ENCODE measurements around the gene ATP6V1B1.

The ATP6V1B1 gene

GRCh38 chr2:70961648-70961994 is 25.9 kb downstream of the ATP6V1B1 start:
- H3K36me3 ChIP-seq (ENCODE audit: control insufficient read depth, insufficient read depth, low read length), result no peaks in the 10 kb centered on the region
- DNase-seq (ENCODE audit: extremely low read depth, insufficient read length), result no peak
- TF ChIP-seq CTCF (IDR thresholded peaks at IDR 0.05; ENCODE audit: insufficient read depth, low read length, poor library complexity, severe bottlenecking), result no peak

GRCh38 chr2:70962211-70962884 is 26.6 kb downstream of the ATP6V1B1 start:
- H3K27me3 ChIP-seq (replicated peaks; ENCODE audit: control insufficient read depth, insufficient read depth, low read length), result no peaks in the 10 kb centered on the region; the same call in 1 of the 2 replicates
- DNase-seq (ENCODE audit: extremely low read depth, insufficient read length), result no peak
- no peak for TF ChIP-seq CTCF (IDR thresholded peaks at IDR 0.05; ENCODE audit: insufficient read depth, low read length, poor library complexity, severe bottlenecking)
- H3K36me3 ChIP-seq (ENCODE audit: control insufficient read depth, insufficient read depth, low read length), result no peaks in the 10 kb centered on the region
- no peak overlapping the region for H3K4me3 ChIP-seq (replicated peaks; ENCODE audit: low read depth, low read length)

More at GRCh38 chr2:70961648-70961994, 25.9 kb downstream of the ATP6V1B1 start:
- no peak overlapping the region for H3K4me3 ChIP-seq (replicated peaks; ENCODE audit: low read depth, low read length)
- H3K27me3 ChIP-seq (replicated peaks; ENCODE audit: control insufficient read depth, insufficient read depth, low read length), result no peaks in the 10 kb centered on the region; the same call in 1 of the 2 replicates

- no peak for TF ChIP-seq CTCF (IDR thresholded peaks at IDR 0.05; ENCODE audit: insufficient read depth, low read length, poor library complexity, severe bottlenecking)
- no peak for DNase-seq (ENCODE audit: extremely low read depth, insufficient read length)
- no peak overlapping the region for H3K4me3 ChIP-seq (replicated peaks; ENCODE audit: low read depth, low read length)
- no peaks in the 10 kb centered on the region; the same call in 1 of the 2 replicates for H3K27me3 ChIP-seq (replicated peaks; ENCODE audit: control insufficient read depth, insufficient read depth, low read length)
- H3K36me3 ChIP-seq (ENCODE audit: control insufficient read depth, insufficient read depth, low read length), result no peaks in the 10 kb centered on the region
Observed at GRCh38 chr2:70962885-70963878, 27.5 kb downstream of the ATP6V1B1 start.

- TF ChIP-seq CTCF (IDR thresholded peaks at IDR 0.05; ENCODE audit: insufficient read depth, low read length, poor library complexity, severe bottlenecking), result no peak
- Histone ChIP-seq H3K27me3 (replicated peaks; ENCODE audit: control insufficient read depth, insufficient read depth, low read length) (no peaks in the 10 kb centered on the region; the same call in 1 of the 2 replicates), H3K4me3 (replicated peaks; ENCODE audit: low read depth, low read length) (no peak overlapping the region), H3K36me3 (ENCODE audit: control insufficient read depth, insufficient read depth, low read length) (no peaks in the 10 kb centered on the region)
- no peak for DNase-seq (ENCODE audit: extremely low read depth, insufficient read length)
Observed at GRCh38 chr2:70964133-70964532, 28.4 kb downstream of the ATP6V1B1 start.

- Histone ChIP-seq H3K27me3 (replicated peaks; ENCODE audit: control insufficient read depth, insufficient read depth, low read length) (no peaks in the 10 kb centered on the region; the same call in 1 of the 2 replicates), H3K36me3 (ENCODE audit: control insufficient read depth, insufficient read depth, low read length) (no peaks in the 10 kb centered on the region), H3K4me3 (replicated peaks; ENCODE audit: low read depth, low read length) (peak overlapping the region; percentile 53)
- peak; percentile 86 for TF ChIP-seq CTCF (IDR thresholded peaks at IDR 0.05; ENCODE audit: insufficient read depth, low read length, poor library complexity, severe bottlenecking)
- peak; percentile 60 for DNase-seq (ENCODE audit: extremely low read depth, insufficient read length)
Observed at GRCh38 chr2:70964596-70965386, 29.1 kb downstream of the ATP6V1B1 start.
